Left ventricle myocardium inferior (tissue), 1 donor: ENCODE results near the gene XPR1. TPM values are rescaled to one million over a fixed set of nuclear protein-coding genes. Genes with fewer than 3 reads are reported as not detected.
"Not testable (repeated sequence)": the region's sequence is repeated elsewhere in the genome, so short reads cannot be mapped to it uniquely, and the experiment has no call there.

Source experiments
- DNase-seq: peaks from one replicate; pipeline ENCODE4 v3.0.0-alpha.2; 2020
- H3K27ac ChIP-seq: fragments of 200-600 bp; replicated peaks from 2 replicates; pipeline ENCODE4 v1.8.0; 2021
- H3K27me3 ChIP-seq: fragments of 200-600 bp; 2 replicates; pipeline ENCODE4 v1.8.0; 2021; ENCODE audit warnings: low read depth
- H3K36me3 ChIP-seq: fragments of 200-600 bp; 2 replicates; pipeline ENCODE4 v1.8.0; 2021
- H3K4me1 ChIP-seq: fragments of 200-600 bp; 2 replicates; pipeline ENCODE4 v1.8.0; 2021
- H3K4me3 ChIP-seq: fragments of 200-600 bp; 2 replicates; pipeline ENCODE4 v1.8.0; 2021; ENCODE audit warnings: mild to moderate bottlenecking, moderate library complexity
- H3K9me3 ChIP-seq: fragments of 200-600 bp; replicated peaks from 2 replicates; pipeline ENCODE4 v1.8.0; 2021
- CTCF ChIP-seq: fragments of 200-600 bp; IDR thresholded peaks from 2 replicates; pipeline ENCODE4 v1.8.0; 2021; ENCODE audit warnings: antibody characterized with exemption, mild to moderate bottlenecking, borderline replicate concordance
- intact Hi-C: fragments of 100-400 bp; cut with micrococcal nuclease; formaldehyde crosslinking; loops from one replicate; pipeline ENCODE4 v1.11.0; 2022
- total RNA-seq: library from RNA; stranded (reverse); fragmentation: NEBNext Ultra II Directional; extraction: Animal tissue kit (Norgen Biotek cat#: 25700); gene quantifications from one replicate; pipeline ENCODE4 v1.2.1, GENCODE V29; 2021
- donor health status: DM: no; HTN: yes; CAD: no; lungs with severe emphysema.

Gene XPR1
- total RNA-seq, 1 donor from 2014 or later: 60.4 TPM

GRCh38 chr1:180816132-180816531 is 184.3 kb downstream of the XPR1 start:
- Histone ChIP-seq H3K27ac (no peak overlapping the region), H3K9me3 (peaks cover 5% of the 10 kb centered on the region), H3K4me1 (peaks cover 12% of the 10 kb centered on the region), H3K36me3 (peaks cover 24% of the 10 kb centered on the region), H3K27me3 (no peaks in the 10 kb centered on the region), H3K4me3 (no peak overlapping the region)
- TF ChIP-seq CTCF: no peak
- no peak for DNase-seq
- intact Hi-C loops: no loop called here

- Histone ChIP-seq H3K27me3 (no peaks in the 10 kb centered on the region), H3K4me1 (peaks cover 10% of the 10 kb centered on the region), H3K9me3 (peaks cover 6% of the 10 kb centered on the region), H3K36me3 (peaks cover 20% of the 10 kb centered on the region), H3K27ac (peak overlapping the region; percentile 5), H3K4me3 (no peak overlapping the region)
- TF ChIP-seq CTCF: no peak
- intact Hi-C loops: no loop called here
- no peak for DNase-seq
Measured at GRCh38 chr1:180821970-180822369, 190.1 kb downstream of the XPR1 start.

GRCh38 chr1:180831507-180831906 is 199.7 kb downstream of the XPR1 start:
- H3K27me3 ChIP-seq, H3K27ac ChIP-seq, H3K4me1 ChIP-seq, intact Hi-C loops, H3K4me3 ChIP-seq, DNase-seq: not testable (repeated sequence)
- Histone ChIP-seq H3K36me3 (peaks cover 66% of the 10 kb centered on the region), H3K9me3 (peaks cover 27% of the 10 kb centered on the region)

GRCh38 chr1:180833180-180833579 is 201.4 kb downstream of the XPR1 start:
- H3K4me1 ChIP-seq, DNase-seq, intact Hi-C loops, H3K27ac ChIP-seq, H3K27me3 ChIP-seq, H3K4me3 ChIP-seq: not testable (repeated sequence)
- Histone ChIP-seq H3K36me3 (peaks cover 75% of the 10 kb centered on the region), H3K9me3 (peaks cover 27% of the 10 kb centered on the region)

GRCh38 chr1:180836449-180836848 is 204.6 kb downstream of the XPR1 start:
- Histone ChIP-seq H3K9me3 (peaks cover 25% of the 10 kb centered on the region), H3K4me1 (no peaks in the 10 kb centered on the region), H3K27ac (no peak overlapping the region), H3K4me3 (no peak overlapping the region), H3K27me3 (no peaks in the 10 kb centered on the region), H3K36me3 (peaks cover 65% of the 10 kb centered on the region)
- intact Hi-C loops: no loop called here
- TF ChIP-seq CTCF: no peak
- no peak for DNase-seq

- no peak for DNase-seq
- intact Hi-C loops: no loop called here
- Histone ChIP-seq H3K27ac (no peak overlapping the region), H3K36me3 (peaks cover 59% of the 10 kb centered on the region), H3K4me1 (peaks cover 2% of the 10 kb centered on the region), H3K27me3 (no peaks in the 10 kb centered on the region), H3K4me3 (no peak overlapping the region), H3K9me3 (peaks cover 19% of the 10 kb centered on the region)
- no peak for TF ChIP-seq CTCF
Measured at GRCh38 chr1:180837020-180837419, 205.2 kb downstream of the XPR1 start.

- TF ChIP-seq CTCF: no peak
- Histone ChIP-seq H3K9me3 (peaks cover 4% of the 10 kb centered on the region), H3K27ac (no peak overlapping the region), H3K4me1 (peaks cover 13% of the 10 kb centered on the region), H3K4me3 (no peak overlapping the region), H3K27me3 (no peaks in the 10 kb centered on the region), H3K36me3 (peaks cover 48% of the 10 kb centered on the region)
- no peak for DNase-seq
- intact Hi-C loops: no loop called here
Measured at GRCh38 chr1:180838535-180838934, 206.7 kb downstream of the XPR1 start.
